K562 (cell line): ENCODE data around the gene ARHGAP18. TPM values are rescaled to one million over a fixed set of nuclear protein-coding genes. Genes with fewer than 3 reads are reported as not detected.

Experiments used
- ATF4 ChIP-seq: fragments of 450-650 bp; formaldehyde crosslinking; IDR thresholded peaks from 2 replicates; pipeline ENCODE4 v1.4.0; 2022; ENCODE audit warnings: mild to moderate bottlenecking, moderate library complexity
- BMI1 ChIP-seq: fragments of 150-350 bp; IDR thresholded peaks from 2 replicates; pipeline ENCODE4 v1.6.1; 2014; ENCODE audit warnings: low read length
- PML ChIP-seq: IDR thresholded peaks from 2 replicates; pipeline ENCODE4 v1.6.1; 2012; ENCODE audit warnings: low read length, inconsistent platforms
- REST ChIP-seq, 2 experiments: fragments of 450-650 bp; formaldehyde crosslinking in 1 of 2; IDR thresholded peaks; 2 replicates each; pipeline versions ENCODE4 v1.4.0 to v1.6.1; 2014 to 2020; ENCODE audit warnings: mild to moderate bottlenecking in 2 of 2, borderline replicate concordance in 1 of 2, low read depth in 1 of 2
- polyA plus RNA-seq, 8 experiments: library from polyadenylated mRNA; depleted of rRNA in 4 of 8; stranded (reverse) in 5 of 8; unstranded in 3 of 8; fragments of >200 nt; fragmentation: Nextera tagmentation in 2 of 8; fragmentation: Illumina TruSeq in 1 of 8; extraction: Ambion mirVana in 2 of 8; extraction: Trizol in 1 of 8; gene quantifications; 2 replicates each; pipeline versions ENCODE4 v1.2.1 to v1.2.3, GENCODE V29; 2011 to 2014; ENCODE audit warnings: inconsistent platforms in 1 of 8, missing spikeins in 1 of 8
- total RNA-seq, 7 experiments: library from RNA; depleted of rRNA in 6 of 7; stranded (reverse); fragments of >200 nt in 6 of 7; fragmentation: Illumina TruSeq in 2 of 7; extraction: Trizol in 2 of 7; gene quantifications; 2 replicates each; pipeline versions ENCODE4 v1.2.1 to v1.2.3, GENCODE V29; 2011 to 2021; ENCODE audit warnings: low replicate concordance in 1 of 7
- TF ChIP-seq, protein P1 (sequence below), 2 experiments: IDR thresholded peaks in 1 of 2; conservative IDR thresholded peaks in 1 of 2; 2 replicates each; pipeline ENCODE4 v1.6.1; 2016; ENCODE audit warnings: low read depth in 2 of 2, mild to moderate bottlenecking in 1 of 2, missing compliant biosample characterization in 1 of 2, missing genetic modification characterization in 1 of 2, moderate library complexity in 1 of 2
- TF ChIP-seq, protein P2 (sequence below), 2 experiments: fragments of 150-350 bp in 1 of 2; IDR thresholded peaks; 2 replicates each; pipeline ENCODE4 v1.6.1; 2012 to 2016; ENCODE audit warnings: low read depth in 2 of 2, low read length in 2 of 2, mild to moderate bottlenecking in 1 of 2, moderate library complexity in 1 of 2
- TF ChIP-seq, protein P3 (sequence below): fragments of 250-450 bp; sonication (Bioruptor Pico); IDR thresholded peaks from 2 replicates; pipeline ENCODE4 v1.9.0; 2021; ENCODE audit warnings: mild to moderate bottlenecking, inconsistent platforms

ARHGAP18 gene
- total and polyA plus RNA-seq, 9 of the 15 experiments (the other 6 are each of a cell fraction or from before 2014, with no cell fraction given) = 13.3 to 29.7 (median 21.1) TPM

- TF ChIP-seq, protein P1, sequence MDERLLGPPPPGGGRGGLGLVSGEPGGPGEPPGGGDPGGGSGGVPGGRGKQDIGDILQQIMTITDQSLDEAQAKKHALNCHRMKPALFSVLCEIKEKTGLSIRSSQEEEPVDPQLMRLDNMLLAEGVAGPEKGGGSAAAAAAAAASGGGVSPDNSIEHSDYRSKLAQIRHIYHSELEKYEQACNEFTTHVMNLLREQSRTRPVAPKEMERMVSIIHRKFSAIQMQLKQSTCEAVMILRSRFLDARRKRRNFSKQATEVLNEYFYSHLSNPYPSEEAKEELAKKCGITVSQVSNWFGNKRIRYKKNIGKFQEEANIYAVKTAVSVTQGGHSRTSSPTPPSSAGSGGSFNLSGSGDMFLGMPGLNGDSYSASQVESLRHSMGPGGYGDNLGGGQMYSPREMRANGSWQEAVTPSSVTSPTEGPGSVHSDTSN (CRISPR knock-in tag; IDR thresholded peaks at IDR 0.05; ENCODE audit: low read depth) = no peak
- TF ChIP-seq, protein P1 (tag; conservative IDR thresholded peaks at IDR 0.05; ENCODE audit: low read depth) = peak; percentile 76
- TF ChIP-seq REST (IDR thresholded peaks at IDR 0.05; ENCODE audit: borderline replicate concordance) (peak; percentile 74), REST (CRISPR knock-in tag; IDR thresholded peaks at IDR 0.05; ENCODE audit: low read depth) (no peak), BMI1 (no peak), ATF4 (CRISPR knock-in tag) (peak; percentile 99), PML (no peak)
- TF ChIP-seq, protein P2, sequence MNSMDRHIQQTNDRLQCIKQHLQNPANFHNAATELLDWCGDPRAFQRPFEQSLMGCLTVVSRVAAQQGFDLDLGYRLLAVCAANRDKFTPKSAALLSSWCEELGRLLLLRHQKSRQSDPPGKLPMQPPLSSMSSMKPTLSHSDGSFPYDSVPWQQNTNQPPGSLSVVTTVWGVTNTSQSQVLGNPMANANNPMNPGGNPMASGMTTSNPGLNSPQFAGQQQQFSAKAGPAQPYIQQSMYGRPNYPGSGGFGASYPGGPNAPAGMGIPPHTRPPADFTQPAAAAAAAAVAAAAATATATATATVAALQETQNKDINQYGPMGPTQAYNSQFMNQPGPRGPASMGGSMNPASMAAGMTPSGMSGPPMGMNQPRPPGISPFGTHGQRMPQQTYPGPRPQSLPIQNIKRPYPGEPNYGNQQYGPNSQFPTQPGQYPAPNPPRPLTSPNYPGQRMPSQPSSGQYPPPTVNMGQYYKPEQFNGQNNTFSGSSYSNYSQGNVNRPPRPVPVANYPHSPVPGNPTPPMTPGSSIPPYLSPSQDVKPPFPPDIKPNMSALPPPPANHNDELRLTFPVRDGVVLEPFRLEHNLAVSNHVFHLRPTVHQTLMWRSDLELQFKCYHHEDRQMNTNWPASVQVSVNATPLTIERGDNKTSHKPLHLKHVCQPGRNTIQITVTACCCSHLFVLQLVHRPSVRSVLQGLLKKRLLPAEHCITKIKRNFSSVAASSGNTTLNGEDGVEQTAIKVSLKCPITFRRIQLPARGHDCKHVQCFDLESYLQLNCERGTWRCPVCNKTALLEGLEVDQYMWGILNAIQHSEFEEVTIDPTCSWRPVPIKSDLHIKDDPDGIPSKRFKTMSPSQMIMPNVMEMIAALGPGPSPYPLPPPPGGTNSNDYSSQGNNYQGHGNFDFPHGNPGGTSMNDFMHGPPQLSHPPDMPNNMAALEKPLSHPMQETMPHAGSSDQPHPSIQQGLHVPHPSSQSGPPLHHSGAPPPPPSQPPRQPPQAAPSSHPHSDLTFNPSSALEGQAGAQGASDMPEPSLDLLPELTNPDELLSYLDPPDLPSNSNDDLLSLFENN (IDR thresholded peaks at IDR 0.05; ENCODE audit: low read depth in 2 of 2, low read length in 2 of 2) = peak in 1 of 2 experiments; percentile 72; a peak in 1 of 4 replicates
- TF ChIP-seq, protein P3, sequence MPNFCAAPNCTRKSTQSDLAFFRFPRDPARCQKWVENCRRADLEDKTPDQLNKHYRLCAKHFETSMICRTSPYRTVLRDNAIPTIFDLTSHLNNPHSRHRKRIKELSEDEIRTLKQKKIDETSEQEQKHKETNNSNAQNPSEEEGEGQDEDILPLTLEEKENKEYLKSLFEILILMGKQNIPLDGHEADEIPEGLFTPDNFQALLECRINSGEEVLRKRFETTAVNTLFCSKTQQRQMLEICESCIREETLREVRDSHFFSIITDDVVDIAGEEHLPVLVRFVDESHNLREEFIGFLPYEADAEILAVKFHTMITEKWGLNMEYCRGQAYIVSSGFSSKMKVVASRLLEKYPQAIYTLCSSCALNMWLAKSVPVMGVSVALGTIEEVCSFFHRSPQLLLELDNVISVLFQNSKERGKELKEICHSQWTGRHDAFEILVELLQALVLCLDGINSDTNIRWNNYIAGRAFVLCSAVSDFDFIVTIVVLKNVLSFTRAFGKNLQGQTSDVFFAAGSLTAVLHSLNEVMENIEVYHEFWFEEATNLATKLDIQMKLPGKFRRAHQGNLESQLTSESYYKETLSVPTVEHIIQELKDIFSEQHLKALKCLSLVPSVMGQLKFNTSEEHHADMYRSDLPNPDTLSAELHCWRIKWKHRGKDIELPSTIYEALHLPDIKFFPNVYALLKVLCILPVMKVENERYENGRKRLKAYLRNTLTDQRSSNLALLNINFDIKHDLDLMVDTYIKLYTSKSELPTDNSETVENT (CRISPR knock-in tag) = no peak
Observed at GRCh38 chr6:129748212-129748900, 38.4 kb upstream of the ARHGAP18 start (continued).
